GM12891 (cell line): ENCODE measurements around the gene DPP10.

Experiments used
- PAX5 ChIP-seq: IDR thresholded peaks from 2 replicates; pipeline ENCODE4 v1.6.1; 2011; ENCODE audit warnings: low read length, moderate library complexity, mild to moderate bottlenecking; ENCODE audit not compliant: insufficient read depth, severe bottlenecking
- POLR2A ChIP-seq: IDR thresholded peaks from 2 replicates; pipeline ENCODE4 v1.6.1; 2011; ENCODE audit warnings: low read depth, low read length, control low read depth
- POLR2AphosphoS5 ChIP-seq: IDR thresholded peaks from 2 replicates; pipeline ENCODE4 v1.6.1; 2011; ENCODE audit warnings: low read depth, low read length, control low read depth
- POU2F2 ChIP-seq: IDR thresholded peaks from 2 replicates; pipeline ENCODE4 v1.6.1; 2011; ENCODE audit warnings: low read depth, mild to moderate bottlenecking, control low read depth, low read length, moderate library complexity
- SPI1 ChIP-seq: IDR thresholded peaks from 2 replicates; pipeline ENCODE4 v1.6.1; 2011; ENCODE audit warnings: low read depth, low read length, control low read depth
- TAF1 ChIP-seq: IDR thresholded peaks from 2 replicates; pipeline ENCODE4 v1.6.1; 2011; ENCODE audit warnings: low read depth, low read length, control low read depth

GRCh38 chr2:114753145-114753544 lies 310.7 kb downstream of the DPP10 start:
- TF ChIP-seq SPI1 (no peak), POLR2A (no peak), POU2F2 (no peak), TAF1 (no peak), POLR2AphosphoS5 (no peak), PAX5 (no peak)
